HCT116 (cell line): ENCODE data around the gene BHLHA9. TPM values are rescaled to one million over a fixed set of nuclear protein-coding genes. Genes with fewer than 3 reads are reported as not detected.

Source experiments
- ATAC-seq: fragments of 200-7000 bp; cut with Tn5 transposase; 2 replicates; pipeline ENCODE4 v1.9.1; 2020; ENCODE audit warnings: mild to moderate bottlenecking, moderate library complexity
- BruUV-seq: library from RNA; stranded (reverse); fragments of 400-500 nt; replicated peaks from 2 replicates; lab custom pipeline; 2021; lab: Mats Ljungman, UMichigan
- CTCF ChIA-PET: fragments of 300-600 bp; sonication (Branson Sonifier 250); formaldehyde crosslinking; loops from one replicate; lab custom pipeline; 2021; ENCODE audit warnings: antibody characterized with exemption; lab: Charles Lee
- POLR2A ChIA-PET: fragments of 300-600, 350-600 bp; sonication (Branson Sonifier 250); formaldehyde crosslinking; loops from one replicate; lab custom pipeline; 2021; ENCODE audit warnings: antibody characterized with exemption; lab: Charles Lee
- RAD21 ChIA-PET, 2 experiments: fragments of 300-600 bp; sonication (Branson Sonifier 250); formaldehyde crosslinking; loops; one replicate each; lab custom pipeline; 2023; ENCODE audit warnings: low total read pairs in 2 of 2; ENCODE audit not compliant: uncharacterized antibody in 2 of 2, unreplicated experiment in 2 of 2, low non-redundant PET in 1 of 2; lab: Charles Lee
- DNase-seq: peaks from one replicate; pipeline ENCODE4 v3.0.0-alpha.2; 2010; ENCODE audit warnings: low read depth, low spot score
- H2AFZ ChIP-seq: fragments of 200-600 bp; shearing (Covaris generic), sonication (generic); 2 replicates; pipeline ENCODE4 v1.6.1; 2017; ENCODE audit warnings: low read depth, mixed run types, mixed read lengths, antibody characterized with exemption, low read length; ENCODE audit not compliant: poor library complexity, severe bottlenecking
- H3K27ac ChIP-seq: 2 replicates; pipeline ENCODE4 v1.5.1; 2012; ENCODE audit warnings: low read depth, low read length
- H3K27me3 ChIP-seq: fragments of 200-600 bp; sonication (generic); 2 replicates; pipeline ENCODE4 v1.6.1; 2016; ENCODE audit warnings: mixed run types, low read length, mixed read lengths; ENCODE audit not compliant: insufficient read depth
- H3K36me3 ChIP-seq, 2 experiments: fragments of 200-500 bp in 1 of 2; fragments of 200-600 bp in 1 of 2; sonication (Bioruptor generic) in 1 of 2; sonication (generic) in 1 of 2; 2 replicates each; pipeline versions ENCODE4 v1.5.1 to v1.6.1; 2014 to 2016; ENCODE audit warnings: low read length in 2 of 2, inconsistent platforms in 1 of 2, mixed read lengths in 1 of 2, mixed run types in 1 of 2; ENCODE audit not compliant: insufficient read depth in 2 of 2, control insufficient read depth in 1 of 2
- H3K4me1 ChIP-seq, 2 experiments: fragments of 200-600 bp in 1 of 2; sonication (generic) in 1 of 2; 2 replicates each; pipeline versions ENCODE4 v1.5.1 to v1.6.1; 2012 to 2017; ENCODE audit warnings: low read length in 2 of 2, inconsistent platforms in 1 of 2, mild to moderate bottlenecking in 1 of 2, mixed read lengths in 1 of 2, mixed run types in 1 of 2, moderate library complexity in 1 of 2; ENCODE audit not compliant: insufficient read depth in 2 of 2, control insufficient read depth in 1 of 2
- H3K4me2 ChIP-seq: fragments of 200-600 bp; sonication (generic); 2 replicates; pipeline ENCODE4 v1.6.1; 2017; ENCODE audit warnings: mixed run types, low read length, mixed read lengths
- H3K4me3 ChIP-seq, 2 experiments: fragments of 200-600 bp in 1 of 2; sonication (generic) in 1 of 2; replicated peaks in 1 of 2; 2 replicates each; pipeline ENCODE4 v1.5.1; 2011 to 2016; ENCODE audit warnings: low read length in 2 of 2, control low read depth in 1 of 2, low read depth in 1 of 2, mild to moderate bottlenecking in 1 of 2, mixed read lengths in 1 of 2, mixed run types in 1 of 2
- H3K79me2 ChIP-seq: fragments of 200-600 bp; sonication (generic); 2 replicates; pipeline ENCODE4 v1.6.1; 2017; ENCODE audit warnings: mild to moderate bottlenecking, mixed run types, low read length, moderate library complexity, mixed read lengths; ENCODE audit not compliant: insufficient read depth
- H3K9ac ChIP-seq: fragments of 200-600 bp; sonication (generic); 2 replicates; pipeline ENCODE4 v1.6.1; 2016; ENCODE audit warnings: low read length, mixed read lengths
- H3K9me2 ChIP-seq: fragments of 200-600 bp; sonication (generic), shearing (Covaris generic); 2 replicates; pipeline ENCODE4 v1.6.1; 2017; ENCODE audit warnings: mixed run types, mild to moderate bottlenecking, moderate library complexity; ENCODE audit not compliant: insufficient read depth
- H3K9me3 ChIP-seq, 2 experiments: fragments of 200-500 bp in 1 of 2; fragments of 200-600 bp in 1 of 2; sonication (Bioruptor generic) in 1 of 2; sonication (generic) in 1 of 2; 2 replicates each; pipeline ENCODE4 v1.6.1; 2014 to 2017; ENCODE audit warnings: low read length in 2 of 2, mixed read lengths in 2 of 2, inconsistent platforms in 1 of 2, low read depth in 1 of 2, mild to moderate bottlenecking in 1 of 2, mixed run types in 1 of 2, moderate library complexity in 1 of 2; ENCODE audit not compliant: control insufficient read depth in 1 of 2, insufficient read depth in 1 of 2
- H4K20me1 ChIP-seq: fragments of 200-600 bp; sonication (generic), shearing (Covaris generic); 2 replicates; pipeline ENCODE4 v1.6.1; 2017; ENCODE audit warnings: mixed run types, mild to moderate bottlenecking, moderate library complexity; ENCODE audit not compliant: insufficient read depth
- ATF3 ChIP-seq: IDR thresholded peaks from 2 replicates; pipeline ENCODE4 v1.6.1; 2012
- CBX3 ChIP-seq: IDR thresholded peaks from 2 replicates; pipeline ENCODE4 v1.6.1; 2012; ENCODE audit warnings: low read depth
- CTCF ChIP-seq, 3 experiments: fragments of 200-600 bp in 1 of 3; sonication (generic) in 1 of 3; IDR thresholded peaks in 2 of 3; conservative IDR thresholded peaks in 1 of 3; 2 replicates each; pipeline ENCODE4 v1.5.1; 2012 to 2017; ENCODE audit warnings: low read depth in 2 of 3, low read length in 2 of 3, antibody characterized with exemption in 1 of 3, borderline replicate concordance in 1 of 3, control low read depth in 1 of 3, mild to moderate bottlenecking in 1 of 3, mixed read lengths in 1 of 3, mixed run types in 1 of 3, moderate library complexity in 1 of 3; ENCODE audit not compliant: insufficient read depth in 1 of 3
- EGR1 ChIP-seq: IDR thresholded peaks from 2 replicates; pipeline ENCODE4 v1.6.1; 2012; ENCODE audit warnings: low read depth
- ELF1 ChIP-seq: IDR thresholded peaks from 2 replicates; pipeline ENCODE4 v1.6.1; 2012; ENCODE audit warnings: low read depth, borderline replicate concordance
- EZH2phosphoT487 ChIP-seq: fragments of 200-600 bp; IDR thresholded peaks from 2 replicates; pipeline ENCODE4 v1.6.1; 2018; ENCODE audit warnings: antibody characterized with exemption, borderline replicate concordance
- JUND ChIP-seq: IDR thresholded peaks from 2 replicates; pipeline ENCODE4 v1.6.1; 2012
- MAX ChIP-seq: IDR thresholded peaks from 2 replicates; pipeline ENCODE4 v1.6.1; 2012
- RAD21 ChIP-seq: IDR thresholded peaks from 2 replicates; pipeline ENCODE4 v1.6.1; 2012; ENCODE audit warnings: low read depth, mild to moderate bottlenecking
- REST ChIP-seq: IDR thresholded peaks from 2 replicates; pipeline ENCODE4 v1.6.1; 2012; ENCODE audit warnings: low read depth
- SIN3A ChIP-seq: IDR thresholded peaks from 2 replicates; pipeline ENCODE4 v1.6.1; 2012; ENCODE audit warnings: low read depth
- SRF ChIP-seq: IDR thresholded peaks from 2 replicates; pipeline ENCODE4 v1.6.1; 2012; ENCODE audit warnings: low read depth
- ZBTB33 ChIP-seq: IDR thresholded peaks from 2 replicates; pipeline ENCODE4 v1.6.1; 2011; ENCODE audit warnings: mild to moderate bottlenecking, low read length, moderate library complexity; ENCODE audit not compliant: insufficient replicate concordance; ENCODE audit errors: extremely low read depth
- intact Hi-C: fragments of 100-400 bp; cut with micrococcal nuclease; formaldehyde crosslinking; loops from 2 replicates; pipeline ENCODE4 v1.10.0; 2022
- total RNA-seq: library from RNA; stranded (reverse); gene quantifications from one replicate; pipeline ENCODE4 v1.2.1, GENCODE V29; 2021; ENCODE audit not compliant: unreplicated experiment

Gene BHLHA9
- total RNA-seq, 1 experiment from 2014 or later: not detected

GRCh38 chr17:1260770-1261161 lies 9.5 kb upstream of the BHLHA9 start:
- Histone ChIP-seq H2AFZ (no peak overlapping the region), H3K4me3 (no peak overlapping the region), H3K4me1 (peaks cover 15 to 33% of the 10 kb centered on the region in 2 experiments), H3K4me2 (no peak overlapping the region), H3K27ac (no peak overlapping the region), H3K36me3 (no peaks in the 10 kb centered on the region), H3K79me2 (no peaks in the 10 kb centered on the region), H3K9me2 (no peaks in the 10 kb centered on the region), H3K9ac (no peak overlapping the region), H3K9me3 (no peaks in the 10 kb centered on the region), H3K27me3 (no peaks in the 10 kb centered on the region), H4K20me1 (no peaks in the 10 kb centered on the region)
- RAD21 ChIA-PET: interaction anchor here in 1 of 2 experiments (1.4 kb wide), 1 partner anchor 72 kb away, joined by 3 read pairs; no protein-coding TSS in a partner anchor
- BruUV-seq: no TSS peak
- POLR2A ChIA-PET: no interaction called here
- intact Hi-C loops: no loop called here
- no peak for DNase-seq
- ATAC-seq: no peak
- TF ChIP-seq ELF1 (no peak), CBX3 (no peak), MAX (no peak), EGR1 (no peak), ATF3 (no peak), SIN3A (no peak), REST (no peak), CTCF (IDR thresholded peaks at IDR 0.05 in 2 of 3, conservative IDR thresholded peaks at IDR 0.05 in 1 of 3; ENCODE audit: borderline replicate concordance in 1 of 3, insufficient read depth in 1 of 3, low read depth in 2 of 3, low read length in 2 of 3) (no peak), EZH2phosphoT487 (no peak), SRF (no peak), RAD21 (no peak), ZBTB33 (no peak), JUND (no peak)
- CTCF ChIA-PET: interaction anchor here (1.9 kb wide), 1 partner anchor 71 kb away, joined by 12 read pairs; no protein-coding TSS in a partner anchor
